D721Med (cell line): Measurements from ENCODE around the gene SARM1.

Experiments
- DNase-seq: peaks from one replicate; pipeline ENCODE4 v3.0.0; 2011; ENCODE audit warnings: low spot score; ENCODE audit not compliant: insufficient read length
- FAIRE-seq: peaks from 2 replicates; lab custom pipeline; 2011; peaks lifted over from hg19 to GRCh38; lab: Jason Lieb, UNC
- CTCF ChIP-seq: IDR thresholded peaks from 2 replicates; pipeline ENCODE4 v1.5.1; 2012; ENCODE audit warnings: mild to moderate bottlenecking, control low read depth; ENCODE audit not compliant: insufficient read depth; ENCODE audit errors: missing control alignments

Gene SARM1

GRCh38 chr17:28407130-28407973, 35.9 kb downstream of the SARM1 start:
- FAIRE-seq (no peak), DNase-seq (no peak)
- TF ChIP-seq CTCF, result peak; percentile 21

- DNase-seq (no peak), FAIRE-seq (no peak)
- no peak for TF ChIP-seq CTCF
Measured at GRCh38 chr17:28407974-28408306, 36.4 kb downstream of the SARM1 start.

- DNase-seq (no peak), FAIRE-seq (no peak)
- TF ChIP-seq CTCF, result no peak
Measured at GRCh38 chr17:28412099-28412498, 40.6 kb downstream of the SARM1 start.

- TF ChIP-seq CTCF, result no peak
- DNase-seq, result no peak
- no peak for FAIRE-seq
Measured at GRCh38 chr17:28413804-28414203, 42.3 kb downstream of the SARM1 start.

- FAIRE-seq, result no peak
- TF ChIP-seq CTCF, result no peak
- no peak for DNase-seq
Measured at GRCh38 chr17:28415886-28416285, 44.4 kb downstream of the SARM1 start.

GRCh38 chr17:28416703-28417311, 45.3 kb downstream of the SARM1 start:
- FAIRE-seq (peak; percentile 35), DNase-seq (no peak)
- peak; percentile 95 for TF ChIP-seq CTCF

- DNase-seq (no peak), FAIRE-seq (no peak)
- TF ChIP-seq CTCF, result no peak
Measured at GRCh38 chr17:28421787-28422305, 50.4 kb downstream of the SARM1 start.
